ENCODE measurements around the gene WFS1. TPM values are rescaled to one million over a fixed set of nuclear protein-coding genes. Genes with fewer than 3 reads are reported as not detected.

The WFS1 gene
- polyA plus RNA-seq, 1 experiment = 46.8 TPM

DNA sequence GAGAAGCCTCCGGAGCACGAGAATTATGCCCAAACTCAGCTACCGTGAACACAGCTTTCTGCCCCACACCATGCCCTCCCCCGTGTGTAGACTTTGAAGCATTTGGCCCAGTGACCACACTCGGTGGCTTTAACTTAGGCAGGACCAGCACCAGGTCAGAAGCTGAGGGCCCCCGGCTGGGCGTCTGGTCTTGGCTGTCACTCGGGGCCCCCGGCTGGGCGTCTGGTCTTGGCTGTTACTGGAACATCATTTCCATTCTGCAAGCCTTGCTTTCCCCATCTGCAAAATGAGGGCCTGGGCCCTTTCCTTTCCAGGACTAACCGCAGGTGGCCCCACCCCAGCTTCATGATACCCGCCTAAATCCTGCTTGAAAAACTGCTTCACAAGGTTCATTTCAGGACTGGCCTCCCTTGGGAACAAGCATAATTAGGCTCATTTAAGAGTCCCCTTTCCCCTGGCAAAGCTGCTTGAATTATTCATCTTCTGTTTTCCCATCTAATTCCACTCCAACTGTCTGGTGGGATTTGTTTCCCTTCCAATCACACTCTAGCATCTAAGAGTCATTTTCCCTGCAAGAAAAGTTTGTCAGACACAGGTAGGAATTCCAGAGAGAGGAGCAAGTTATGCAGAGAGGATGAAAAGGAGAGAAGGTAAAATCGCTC, 82.5 kb downstream of the WFS1 start:
- TF ChIP-seq, protein P1, sequence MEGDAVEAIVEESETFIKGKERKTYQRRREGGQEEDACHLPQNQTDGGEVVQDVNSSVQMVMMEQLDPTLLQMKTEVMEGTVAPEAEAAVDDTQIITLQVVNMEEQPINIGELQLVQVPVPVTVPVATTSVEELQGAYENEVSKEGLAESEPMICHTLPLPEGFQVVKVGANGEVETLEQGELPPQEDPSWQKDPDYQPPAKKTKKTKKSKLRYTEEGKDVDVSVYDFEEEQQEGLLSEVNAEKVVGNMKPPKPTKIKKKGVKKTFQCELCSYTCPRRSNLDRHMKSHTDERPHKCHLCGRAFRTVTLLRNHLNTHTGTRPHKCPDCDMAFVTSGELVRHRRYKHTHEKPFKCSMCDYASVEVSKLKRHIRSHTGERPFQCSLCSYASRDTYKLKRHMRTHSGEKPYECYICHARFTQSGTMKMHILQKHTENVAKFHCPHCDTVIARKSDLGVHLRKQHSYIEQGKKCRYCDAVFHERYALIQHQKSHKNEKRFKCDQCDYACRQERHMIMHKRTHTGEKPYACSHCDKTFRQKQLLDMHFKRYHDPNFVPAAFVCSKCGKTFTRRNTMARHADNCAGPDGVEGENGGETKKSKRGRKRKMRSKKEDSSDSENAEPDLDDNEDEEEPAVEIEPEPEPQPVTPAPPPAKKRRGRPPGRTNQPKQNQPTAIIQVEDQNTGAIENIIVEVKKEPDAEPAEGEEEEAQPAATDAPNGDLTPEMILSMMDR (IDR thresholded peaks at IDR 0.05; ENCODE audit: low read depth, low read length) = no peak
- H3K9me3 ChIP-seq (ENCODE audit: control insufficient read depth, insufficient read depth, low read length) = no peaks in the 10 kb centered on the region; the same call in 1 of the 2 replicates
- H3K4me3 ChIP-seq (ENCODE audit: low read depth, low read length) = no peak overlapping the region
- peaks cover 3% of the 10 kb centered on the region for H3K27me3 ChIP-seq (ENCODE audit: control insufficient read depth, insufficient read depth, low read length)
- DNase-seq (ENCODE audit: low read depth, low spot score) = no peak
- CTCF ChIA-PET = no interaction called here
- no peak overlapping the region for H3K27ac ChIP-seq (ENCODE audit: low read depth, low read length)
- POLR2A ChIA-PET = no interaction called here

Other genes with a start within 250 kb of the WFS1 start
- not detected in 2 replicates for gene JAKMIP1, start 69.3 kb upstream of the WFS1 start, polyA plus RNA-seq (2011; rRNA removed)
- 0.07 TPM in 1 of 2 replicates, not detected in the other for gene PPP2R2C, start 202.8 kb downstream of the WFS1 start, polyA plus RNA-seq (2011; rRNA removed)

Measured in AG04450 (cell line).